ENCODE data around the gene RFLNA. TPM values are rescaled to one million over a fixed set of nuclear protein-coding genes. Genes with fewer than 3 reads are reported as not detected.

Gene RFLNA
- polyA plus RNA-seq, 1 donor (not counting 4 experiments of a cell fraction or from before 2014, with no cell fraction given), result 1.1 TPM

GRCh38 chr12:124364543-124364942 is 69.7 kb downstream of the RFLNA start:
- no peak for DNase-seq (ENCODE audit: low read depth, low spot score)
- dilution Hi-C loops (cut with MboI; ENCODE audit: extremely low pct_ligation_motif_present, low sequenced_read_pairs), result no loop called here
- Histone ChIP-seq H3K79me2 (ENCODE audit: control insufficient read depth, insufficient read depth, low read length) (no peaks in the 10 kb centered on the region), H3K27me3 (ENCODE audit: control insufficient read depth, extremely low read depth, insufficient read depth, low read length) (no peaks in the 10 kb centered on the region), H3K27ac (ENCODE audit: control insufficient read depth, insufficient read depth, low read length) (no peak overlapping the region), H3K4me3 (ENCODE audit: control insufficient read depth in 2 of 3, extremely low read depth in 1 of 3, insufficient read depth in 2 of 3, low read depth in 1 of 3, low read length in 3 of 3) (no peak overlapping the region), H3K4me2 (ENCODE audit: control insufficient read depth, extremely low read depth, insufficient read depth, low read depth, low read length) (no peak overlapping the region), H3K9me3 (ENCODE audit: control insufficient read depth, low read depth, low read length) (no peaks in the 10 kb centered on the region), H3K36me3 (ENCODE audit: control insufficient read depth in 2 of 2, extremely low read depth in 1 of 2, insufficient read depth in 2 of 2, low read length in 2 of 2) (peaks cover 17 to 21% of the 10 kb centered on the region in 2 experiments), H4K20me1 (ENCODE audit: control insufficient read depth, extremely low read depth, insufficient read depth, low read length) (peaks cover 5% of the 10 kb centered on the region), H2AFZ (ENCODE audit: control insufficient read depth, low read length) (no peak overlapping the region), H3K9me1 (ENCODE audit: control insufficient read depth, extremely low read depth, insufficient read depth, low read length) (no peaks in the 10 kb centered on the region), H3K4me1 (ENCODE audit: control insufficient read depth, extremely low read depth, insufficient read depth, low read length) (peaks cover 6% of the 10 kb centered on the region), H3K9ac (ENCODE audit: control insufficient read depth, extremely low read depth, insufficient read depth, low read length) (no peak overlapping the region)
- FAIRE-seq, result no peak
- TF ChIP-seq EZH2 (IDR thresholded peaks at IDR 0.05; ENCODE audit: low read length), result no peak
- TF ChIP-seq, protein P1, sequence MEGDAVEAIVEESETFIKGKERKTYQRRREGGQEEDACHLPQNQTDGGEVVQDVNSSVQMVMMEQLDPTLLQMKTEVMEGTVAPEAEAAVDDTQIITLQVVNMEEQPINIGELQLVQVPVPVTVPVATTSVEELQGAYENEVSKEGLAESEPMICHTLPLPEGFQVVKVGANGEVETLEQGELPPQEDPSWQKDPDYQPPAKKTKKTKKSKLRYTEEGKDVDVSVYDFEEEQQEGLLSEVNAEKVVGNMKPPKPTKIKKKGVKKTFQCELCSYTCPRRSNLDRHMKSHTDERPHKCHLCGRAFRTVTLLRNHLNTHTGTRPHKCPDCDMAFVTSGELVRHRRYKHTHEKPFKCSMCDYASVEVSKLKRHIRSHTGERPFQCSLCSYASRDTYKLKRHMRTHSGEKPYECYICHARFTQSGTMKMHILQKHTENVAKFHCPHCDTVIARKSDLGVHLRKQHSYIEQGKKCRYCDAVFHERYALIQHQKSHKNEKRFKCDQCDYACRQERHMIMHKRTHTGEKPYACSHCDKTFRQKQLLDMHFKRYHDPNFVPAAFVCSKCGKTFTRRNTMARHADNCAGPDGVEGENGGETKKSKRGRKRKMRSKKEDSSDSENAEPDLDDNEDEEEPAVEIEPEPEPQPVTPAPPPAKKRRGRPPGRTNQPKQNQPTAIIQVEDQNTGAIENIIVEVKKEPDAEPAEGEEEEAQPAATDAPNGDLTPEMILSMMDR (optimal IDR thresholded peaks at IDR 0.05 in 1 of 3, IDR thresholded peaks at IDR 0.05 in 1 of 3, conservative IDR thresholded peaks at IDR 0.05 in 1 of 3; ENCODE audit: extremely low read depth in 1 of 3, insufficient read depth in 2 of 3, low read length in 3 of 3), result no peak

Small RNA genes within 50 kb of the gene (small RNA-seq; reads per million reads assigned to genes)
- gene MIR6880 (ENCODE audit: insufficient read length in 3 of 3, low read depth in 3 of 3, low replicate concordance in 1 of 3), result 0 reads per million in 3 experiments
